B cell (primary cell): ENCODE measurements around the gene SMYD2. TPM values are rescaled to one million over a fixed set of nuclear protein-coding genes. Genes with fewer than 3 reads are reported as not detected.

Experiments used
- ATAC-seq: fragments of 200-7000 bp; cut with Tn5 transposase; one replicate; pipeline ENCODE4 v1.10.0; 2021; ENCODE audit warnings: low read depth, mild to moderate bottlenecking, moderate number of reproducible peaks, moderate library complexity
- CTCF ChIA-PET: fragments of 350-600 bp; sonication (Branson Sonifier 250); formaldehyde crosslinking; loops from one replicate; lab custom pipeline; 2021; ENCODE audit warnings: antibody characterized with exemption, inconsistent platforms; lab: Charles Lee
- POLR2A ChIA-PET: fragments of 350-600 bp; sonication (Branson Sonifier 250); formaldehyde crosslinking; loops from one replicate; lab custom pipeline; 2021; ENCODE audit warnings: antibody characterized with exemption; lab: Charles Lee
- DNase-seq: peaks from one replicate; pipeline ENCODE4 v3.0.0; 2013
- H2AFZ ChIP-seq: 2 replicates; pipeline ENCODE4 v1.6.1; 2012; ENCODE audit warnings: mild to moderate bottlenecking, low read depth, low read length; ENCODE audit not compliant: insufficient read depth, poor library complexity, severe bottlenecking
- H3K27ac ChIP-seq, 2 donors: 1 replicate in 1 of 2; 2 replicates in 1 of 2; pipeline ENCODE4 v1.5.1; 2012 to 2013; ENCODE audit warnings: low read length in 2 of 2, mild to moderate bottlenecking in 2 of 2, moderate library complexity in 1 of 2
- H3K27me3 ChIP-seq, 4 experiments: fragments of 200-600 bp in 1 of 4; sonication (generic) in 1 of 4; replicated peaks in 1 of 4; 1 replicate in 2 of 4; 2 replicates in 2 of 4; pipeline versions ENCODE4 v1.6.1 to v1.7.0; 2013 to 2016; ENCODE audit warnings: low read length in 3 of 4, mild to moderate bottlenecking in 2 of 4, mixed read lengths in 1 of 4, moderate library complexity in 1 of 4; ENCODE audit not compliant: insufficient read depth in 4 of 4, control insufficient read depth in 3 of 4; ENCODE audit errors: control extremely low read depth in 1 of 4
- H3K36me3 ChIP-seq, 2 experiments: replicated peaks in 1 of 2; 1 replicate in 1 of 2; 2 replicates in 1 of 2; pipeline versions ENCODE4 v1.6.1 to v1.7.1; 2013; ENCODE audit warnings: low read length in 1 of 2; ENCODE audit not compliant: insufficient read depth in 2 of 2, control insufficient read depth in 1 of 2; ENCODE audit errors: control extremely low read depth in 1 of 2, extremely low read depth in 1 of 2
- H3K4me1 ChIP-seq, 2 donors: fragments of 200-600 bp in 1 of 2; sonication (generic) in 1 of 2; 1 replicate in 1 of 2; 2 replicates in 1 of 2; pipeline versions ENCODE4 v1.5.1 to v1.6.1; 2013 to 2017; ENCODE audit warnings: low read length in 2 of 2; ENCODE audit not compliant: control insufficient read depth in 2 of 2, insufficient read depth in 2 of 2
- H3K4me2 ChIP-seq: replicated peaks from 2 replicates; pipeline ENCODE3; 2012; ENCODE audit warnings: mild to moderate bottlenecking, low read depth, low read length; ENCODE audit not compliant: poor library complexity, severe bottlenecking
- H3K4me3 ChIP-seq, 5 experiments: fragments of 200-600 bp in 1 of 5; sonication (generic) in 1 of 5; 1 replicate in 3 of 5; 2 replicates in 2 of 5; pipeline versions ENCODE4 v1.5.1 to v1.7.0; 2011 to 2016; ENCODE audit warnings: low read length in 4 of 5, mild to moderate bottlenecking in 4 of 5, low read depth in 2 of 5, control low read depth in 1 of 5, moderate library complexity in 1 of 5; ENCODE audit not compliant: insufficient read depth in 1 of 5; ENCODE audit errors: control extremely low read depth in 1 of 5, extremely low read depth in 1 of 5
- H3K79me2 ChIP-seq: fragments of 200-600 bp; sonication (generic); one replicate; pipeline ENCODE4 v1.6.0; 2016; ENCODE audit warnings: low read length; ENCODE audit not compliant: control insufficient read depth, insufficient read depth
- H3K9ac ChIP-seq: fragments of 200-600 bp; sonication (generic); 2 replicates; pipeline ENCODE4 v1.6.1; 2017; ENCODE audit warnings: mild to moderate bottlenecking, low read length, moderate library complexity
- H3K9me3 ChIP-seq, 3 donors: one replicate each; pipeline versions ENCODE4 v1.6.1 to v1.7.1; 2013; ENCODE audit warnings: low read length in 2 of 3; ENCODE audit not compliant: control insufficient read depth in 2 of 3, insufficient read depth in 1 of 3; ENCODE audit errors: control extremely low read depth in 1 of 3
- H4K20me1 ChIP-seq: 2 replicates; pipeline ENCODE4 v1.6.0; 2012; ENCODE audit warnings: mild to moderate bottlenecking, low read length; ENCODE audit not compliant: insufficient read depth, control insufficient read depth, poor library complexity, severe bottlenecking
- H3K27ac Mint-ChIP-seq: one replicate; pipeline ENCODE4 v1.8.0; 2021; ENCODE audit warnings: mixed read lengths
- H3K27me3 Mint-ChIP-seq: one replicate; pipeline ENCODE4 v1.8.0; 2021; ENCODE audit warnings: mixed read lengths
- H3K4me1 Mint-ChIP-seq: one replicate; pipeline ENCODE4 v1.8.0; 2021; ENCODE audit warnings: mixed read lengths
- H3K4me3 Mint-ChIP-seq: one replicate; pipeline ENCODE4 v1.8.0; 2021; ENCODE audit warnings: mixed read lengths
- H3K9me3 Mint-ChIP-seq: one replicate; pipeline ENCODE4 v1.8.0; 2022; ENCODE audit warnings: mixed read lengths; ENCODE audit not compliant: insufficient read depth
- CTCF ChIP-seq: fragments of 200-600 bp; IDR thresholded peaks from one replicate; pipeline ENCODE4 v1.8.0; 2022; ENCODE audit warnings: antibody characterized with exemption, mild to moderate bottlenecking
- EZH2 ChIP-seq: IDR thresholded peaks from 2 replicates; pipeline ENCODE4 v1.6.1; 2012; ENCODE audit warnings: borderline replicate concordance, low read depth, mild to moderate bottlenecking, moderate library complexity, low read length; ENCODE audit not compliant: insufficient read depth, poor library complexity, severe bottlenecking
- WGBS: methylation state at CpG from one replicate; pipeline ENCODE4 v1.1.5; 2013; ENCODE audit warnings: missing lambda C conversion rate; ENCODE audit not compliant: insufficient coverage; 5-methylcytosine and 5-hydroxymethylcytosine counted together
- intact Hi-C: fragments of 100-400 bp; cut with micrococcal nuclease; formaldehyde crosslinking; loops from one replicate; pipeline ENCODE4 v1.10.0; 2022
- polyA plus RNA-seq: library from polyadenylated mRNA; depleted of rRNA; stranded (reverse); fragments of >200 nt; gene quantifications from 2 replicates; pipeline ENCODE4 v1.2.3, GENCODE V29; 2012
- total RNA-seq, 2 donors: library from RNA; stranded (reverse); fragments of 120-200 nt in 1 of 2; gene quantifications; 1 replicate in 1 of 2; 2 replicates in 1 of 2; pipeline versions ENCODE4 v1.2.3 to v1.2.4, GENCODE V29; 2013 to 2022

SMYD2 gene
- total and polyA plus RNA-seq, 2 donors (not counting 1 experiment from before 2014, with no cell fraction given) = 21.2 to 29.1 TPM

DNA sequence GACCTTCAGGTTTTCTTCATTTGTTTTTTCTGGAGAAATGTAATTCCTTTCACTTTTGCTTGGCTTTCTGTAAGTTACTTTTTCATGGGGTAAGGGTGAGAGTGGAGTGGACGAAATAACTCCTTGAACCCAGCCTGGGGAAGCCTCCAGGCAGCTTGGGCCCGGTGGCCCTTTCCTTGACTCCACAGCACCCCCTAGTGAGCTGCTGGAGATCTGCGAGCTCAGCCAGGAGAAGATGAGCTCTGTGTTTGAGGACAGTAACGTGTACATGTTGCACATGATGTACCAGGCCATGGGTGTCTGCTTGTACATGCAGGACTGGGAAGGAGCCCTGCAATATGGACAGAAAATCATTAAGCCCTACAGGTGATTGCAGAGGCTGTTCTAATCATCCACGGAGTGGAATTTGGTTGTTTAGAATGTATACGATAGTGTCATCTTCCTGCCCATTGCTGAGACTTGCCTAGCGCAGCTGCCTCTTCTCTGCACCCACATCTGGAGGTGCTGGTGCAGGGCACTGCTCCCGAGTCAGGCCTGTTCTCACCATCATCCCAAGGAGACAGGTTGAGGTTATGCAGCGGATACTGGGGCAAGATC is 51.0 kb downstream of the SMYD2 start:
- CTCF ChIA-PET = interaction anchor here (0.7 to 11.7 kb wide), 27 partner anchors 9 to 1090 kb away, joined by 3 to 643 read pairs (median 6); partner anchors contain the start of gene CENPF
- no peaks in the 10 kb centered on the region for H3K4me1 ChIP-seq
- DNase-seq = peak; percentile 53
- H3K27me3 ChIP-seq = no peaks in the 10 kb centered on the region
- intact Hi-C loops = loop anchor here (5.0 kb wide), 2 partner anchors 295 to 1195 kb away; no protein-coding TSS in a partner anchor
- TF ChIP-seq EZH2 = no peak
- peak; percentile 77 for TF ChIP-seq CTCF
- H3K27ac ChIP-seq = no peak overlapping the region
- no peaks in the 10 kb centered on the region for H3K27me3 Mint-ChIP-seq
- peaks cover 6% of the 10 kb centered on the region for H3K4me1 Mint-ChIP-seq
- H3K9me3 Mint-ChIP-seq = no peaks in the 10 kb centered on the region
- no peak overlapping the region for H3K4me3 ChIP-seq
- H3K79me2 ChIP-seq = no peaks in the 10 kb centered on the region
- no peaks in the 10 kb centered on the region for H3K9me3 ChIP-seq
- POLR2A ChIA-PET = interaction anchor here (0.5 kb wide), 1 partner anchor 14 kb away, joined by 3 read pairs; no protein-coding TSS in a partner anchor
- 69% methylated on average over 7 of the region's 9 CpGs for WGBS
- peaks cover 0 to 18% of the 10 kb centered on the region in 2 experiments for H3K36me3 ChIP-seq
- H4K20me1 ChIP-seq = no peaks in the 10 kb centered on the region
- H3K4me2 ChIP-seq = no peak overlapping the region
- no peak overlapping the region for H3K9ac ChIP-seq
- H2AFZ ChIP-seq = no peak overlapping the region
- no peak overlapping the region for H3K4me3 Mint-ChIP-seq
- ATAC-seq = no peak
- H3K27ac Mint-ChIP-seq = no peak overlapping the region
